ENCODE data around the gene MRPL44.

MRPL44 gene

GRCh38 chr2:224004105-224004695 is 46.9 kb downstream of the MRPL44 start:
- no peak for TF ChIP-seq CTCF (IDR thresholded peaks at IDR 0.05)

- TF ChIP-seq CTCF (IDR thresholded peaks at IDR 0.05), result no peak
These were observed 51.5 kb downstream of the MRPL44 start for GRCh38 chr2:224008702-224009261.

GRCh38 chr2:224009605-224010315 is 52.5 kb downstream of the MRPL44 start:
- no peak for TF ChIP-seq CTCF (IDR thresholded peaks at IDR 0.05)

- no peak for TF ChIP-seq CTCF (IDR thresholded peaks at IDR 0.05)
These were observed 54.6 kb downstream of the MRPL44 start for GRCh38 chr2:224011837-224012236.

- TF ChIP-seq CTCF (IDR thresholded peaks at IDR 0.05), result no peak
These were observed 57.1 kb downstream of the MRPL44 start for GRCh38 chr2:224014336-224014735.

GRCh38 chr2:224016963-224017362 is 59.7 kb downstream of the MRPL44 start:
- TF ChIP-seq CTCF (IDR thresholded peaks at IDR 0.05), result no peak

Measured in LNCAP (cell line).